GM21576 (cell line): ENCODE measurements around the gene ROBO1.
"Not testable (repeated sequence)": the region's sequence is repeated elsewhere in the genome, so short reads cannot be mapped to it uniquely, and the experiment has no call there.

Source experiments
- ATAC-seq: cut with Tn5 transposase; IDR thresholded peaks from one replicate; pipeline ENCODE4 v1.9.1; 2021; ENCODE audit warnings: mild to moderate bottlenecking, moderate library complexity; ENCODE audit not compliant: unreplicated experiment

ROBO1 gene

GRCh38 chr3:78764634-78765033 is 1003.2 kb downstream of the ROBO1 start:
- no peak for ATAC-seq

GRCh38 chr3:78762121-78762520 is 1005.7 kb downstream of the ROBO1 start:
- ATAC-seq, result no peak

GRCh38 chr3:78761126-78761525 is 1006.7 kb downstream of the ROBO1 start:
- no peak for ATAC-seq

- ATAC-seq, result no peak
These were observed 1010.1 kb downstream of the ROBO1 start for GRCh38 chr3:78757731-78758130.

GRCh38 chr3:78754066-78754743 is 1013.6 kb downstream of the ROBO1 start:
- ATAC-seq, result no peak

GRCh38 chr3:78751266-78751665 is 1016.5 kb downstream of the ROBO1 start:
- ATAC-seq, result no peak

- not testable (repeated sequence) for ATAC-seq
These were observed 1017.5 kb downstream of the ROBO1 start for GRCh38 chr3:78750291-78750690.

- ATAC-seq, result no peak
These were observed 1018.7 kb downstream of the ROBO1 start for GRCh38 chr3:78749056-78749455.

- no peak for ATAC-seq
These were observed 1022.0 kb downstream of the ROBO1 start for GRCh38 chr3:78745847-78746246.

- no peak for ATAC-seq
These were observed 1025.3 kb downstream of the ROBO1 start for GRCh38 chr3:78742491-78742890.

GRCh38 chr3:78742041-78742440 is 1025.8 kb downstream of the ROBO1 start:
- ATAC-seq, result no peak

- ATAC-seq, result no peak
These were observed 1026.6 kb downstream of the ROBO1 start for GRCh38 chr3:78741066-78741645.

GRCh38 chr3:78738833-78739232 is 1029.0 kb downstream of the ROBO1 start:
- ATAC-seq, result no peak

- ATAC-seq, result no peak
These were observed 1029.8 kb downstream of the ROBO1 start for GRCh38 chr3:78737988-78738387.

GRCh38 chr3:78736863-78737262 is 1030.9 kb downstream of the ROBO1 start:
- ATAC-seq, result no peak

- no peak for ATAC-seq
These were observed 1033.7 kb downstream of the ROBO1 start for GRCh38 chr3:78734048-78734637.

GRCh38 chr3:78732893-78733292 is 1034.9 kb downstream of the ROBO1 start:
- no peak for ATAC-seq

- ATAC-seq, result no peak
These were observed 1035.3 kb downstream of the ROBO1 start for GRCh38 chr3:78732471-78732870.

GRCh38 chr3:78729946-78730345 is 1037.9 kb downstream of the ROBO1 start:
- no peak for ATAC-seq

- no peak for ATAC-seq
These were observed 1039.2 kb downstream of the ROBO1 start for GRCh38 chr3:78728406-78729145.

- no peak for ATAC-seq
These were observed 1041.3 kb downstream of the ROBO1 start for GRCh38 chr3:78726545-78726944.
